Activated CD4-positive, alpha-beta T cell treated with anti-CD3 and anti-CD28 coated beads, Interleukin-2, amount 50 U/mL, for 4 hours (primary cell): ENCODE results near the gene KRR1.

Experiments
- DNase-seq, 2 experiments: peaks; one replicate each; pipeline ENCODE4 v3.0.0-alpha.2; 2020

KRR1 gene

DNA sequence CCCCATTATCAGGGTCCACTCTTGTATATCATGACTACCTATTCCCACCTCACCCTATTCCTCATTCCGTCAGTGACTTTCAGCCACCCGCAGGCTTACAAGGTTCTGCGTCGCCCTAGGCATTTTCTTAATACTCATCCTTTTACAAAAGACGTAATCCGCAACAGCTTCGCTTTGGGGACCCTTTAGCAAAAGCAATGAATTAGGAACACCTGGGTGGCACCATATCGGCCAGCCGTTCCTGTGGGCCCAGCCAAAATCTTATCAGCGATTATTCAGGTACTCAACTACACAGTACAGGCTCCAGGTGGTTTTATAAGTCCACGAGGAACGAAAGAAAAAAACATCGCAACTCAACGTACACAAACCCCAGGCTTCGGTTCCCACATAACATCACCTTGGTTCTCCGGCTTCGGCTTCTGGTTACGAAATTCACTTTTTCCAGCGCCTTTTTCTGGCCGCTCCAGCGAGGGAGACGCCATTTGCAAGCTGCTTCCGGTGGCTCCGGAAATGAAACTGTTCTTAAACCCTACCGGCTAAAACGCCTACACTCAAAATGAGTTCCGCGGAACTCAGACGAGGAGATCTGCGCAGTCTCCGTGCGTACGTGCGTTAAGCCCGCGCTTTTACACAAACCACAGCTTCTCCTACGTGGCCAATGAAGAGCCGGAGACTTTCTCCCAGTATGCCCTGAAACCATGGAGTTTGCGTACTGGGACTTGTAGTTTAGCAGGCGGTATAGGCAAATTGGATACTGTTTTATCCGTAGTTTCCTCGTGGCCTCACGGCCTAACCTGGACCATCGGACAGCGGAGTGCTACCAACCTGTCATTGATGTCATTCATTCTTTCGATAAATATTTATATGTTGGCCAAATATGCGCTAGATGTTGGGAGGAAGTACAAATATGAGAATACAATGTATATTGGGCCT lies at the start of gene KRR1:
Gene KRR1 (minus strand): TSS at position 494 of the 933 bp plus-strand sequence. CDS start 12 bp downstream, at position 482.
- peak; percentile 84 to 87 for DNase-seq

- DNase-seq: no peak
Observed at GRCh38 chr12:75560167-75560566, 48.8 kb upstream of the KRR1 start.

- DNase-seq: no peak
Observed at GRCh38 chr12:75558287-75558686, 46.9 kb upstream of the KRR1 start.

DNA sequence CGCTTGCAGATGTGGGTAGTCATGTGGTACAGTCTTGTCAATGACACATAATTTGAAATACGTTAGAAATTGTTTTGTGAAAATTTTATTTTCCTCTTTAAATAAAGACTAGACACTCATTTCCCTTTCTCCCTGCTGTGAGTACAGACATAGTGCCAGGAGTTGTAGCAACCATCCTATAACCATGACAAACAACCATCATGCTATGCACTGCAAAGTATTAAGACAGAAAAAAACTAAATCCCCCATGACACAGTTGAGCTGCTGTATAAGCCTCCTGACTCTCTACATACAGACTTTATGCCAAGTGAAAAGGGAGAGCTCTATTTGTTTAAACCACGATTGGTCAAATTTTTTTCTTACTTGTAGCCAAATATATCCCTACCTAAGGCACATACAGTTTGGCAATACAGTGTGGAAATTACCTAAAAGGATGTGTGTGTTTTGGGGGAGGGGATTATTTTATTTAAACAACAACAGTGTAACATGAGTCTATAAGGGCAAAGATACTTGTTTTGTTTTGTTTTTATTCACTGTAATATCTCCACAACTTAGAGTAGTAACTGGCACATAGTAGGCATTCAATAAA lies 45.0 kb upstream of the KRR1 start:
- no peak for DNase-seq

DNA sequence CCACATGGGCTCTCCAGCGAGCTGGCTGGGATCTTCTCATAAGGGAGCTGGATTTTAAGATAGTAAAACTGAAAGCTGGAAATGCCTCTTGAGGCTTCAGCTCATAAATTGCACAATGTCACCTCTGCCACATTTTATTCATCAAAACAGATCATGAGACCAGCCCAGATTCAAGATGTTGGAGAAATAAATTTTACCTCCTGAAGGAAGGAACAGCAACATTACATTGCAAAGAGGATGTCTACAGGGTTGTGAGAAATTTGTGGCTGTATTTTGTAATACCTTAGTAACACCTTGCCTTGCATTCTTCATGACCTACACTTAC lies 43.1 kb upstream of the KRR1 start:
- no peak for DNase-seq

- DNase-seq: no peak
Observed at GRCh38 chr12:75553836-75554555, 42.6 kb upstream of the KRR1 start.

- DNase-seq: no peak
Observed at GRCh38 chr12:75553398-75553797, 42.0 kb upstream of the KRR1 start.

- no peak for DNase-seq
Observed at GRCh38 chr12:75551477-75551876, 40.1 kb upstream of the KRR1 start.

DNA sequence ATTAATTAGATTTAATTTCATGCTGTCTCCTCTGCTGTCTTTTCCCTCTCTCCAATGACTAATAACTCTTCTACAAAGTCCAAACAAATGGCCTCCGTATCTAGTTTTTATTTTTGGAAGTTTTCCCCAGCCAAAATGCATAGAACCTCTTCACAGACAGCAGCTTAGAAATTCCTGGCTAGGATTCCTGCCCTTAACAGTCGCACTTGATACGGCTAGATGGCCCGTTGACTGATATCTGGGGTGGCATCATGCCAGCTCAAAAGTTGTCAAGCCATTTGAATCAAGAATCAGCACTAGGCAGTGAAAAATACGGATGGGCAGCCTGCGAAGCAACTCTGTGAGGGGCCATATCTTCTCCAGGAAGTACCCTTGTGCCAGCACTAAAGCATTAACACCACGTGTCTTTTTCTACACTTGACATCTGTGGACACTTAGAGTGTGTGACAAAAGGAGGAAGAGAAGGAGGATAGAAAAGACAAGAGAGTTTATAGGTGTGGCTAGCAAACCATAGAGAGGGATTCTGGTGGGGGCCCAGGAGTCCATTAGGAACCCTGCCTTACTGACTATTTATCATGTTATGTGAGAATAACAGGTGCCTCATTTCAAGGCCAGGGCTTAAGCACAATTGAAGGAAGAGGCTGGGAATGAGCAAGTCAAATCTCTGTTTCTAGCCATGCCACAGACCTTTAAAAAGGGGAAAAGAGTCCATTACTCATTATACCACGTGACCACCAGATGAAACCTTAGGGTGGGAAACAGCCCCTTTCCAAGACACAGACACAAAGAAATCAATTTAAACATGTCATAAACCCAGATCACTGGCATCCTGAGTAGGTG lies 39.2 kb upstream of the KRR1 start:
- no peak for DNase-seq

DNA sequence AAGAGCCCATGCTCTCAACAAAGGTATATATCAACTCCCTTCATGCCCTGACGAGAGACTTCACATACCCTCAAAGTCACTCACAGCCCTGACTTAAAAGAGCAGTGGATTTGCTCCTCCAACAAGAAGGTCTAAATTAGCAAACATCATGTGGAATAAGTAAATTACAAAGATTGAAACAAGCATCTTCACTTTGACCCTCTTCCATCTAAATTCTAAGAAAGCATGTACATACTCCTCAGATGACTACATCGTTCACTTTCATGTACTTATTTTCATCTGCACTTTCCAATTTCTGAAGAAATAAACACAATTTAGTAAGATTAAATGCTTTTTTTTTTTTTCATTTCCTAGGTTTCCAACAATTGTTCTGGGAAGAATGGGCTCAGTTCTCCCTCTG lies 38.6 kb upstream of the KRR1 start:
- DNase-seq: no peak

DNA sequence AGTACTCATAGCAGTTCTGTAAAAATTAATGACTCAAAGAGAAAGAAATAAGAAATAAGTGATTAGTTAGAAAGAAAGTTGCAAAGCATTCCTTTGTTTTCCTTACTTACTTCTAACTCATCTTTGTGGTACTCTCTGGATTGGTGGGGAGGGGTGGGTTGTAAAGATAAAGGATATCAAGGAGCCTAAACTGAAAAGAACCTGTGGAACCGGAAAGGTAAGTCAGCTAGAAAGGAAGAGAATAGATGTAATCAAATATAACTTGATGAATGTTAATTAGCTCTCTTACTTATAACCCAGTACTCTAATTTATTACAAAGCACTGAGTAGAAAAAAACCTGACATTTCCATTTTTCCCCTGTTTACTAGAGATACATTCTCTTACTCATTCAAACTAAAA lies 37.5 kb upstream of the KRR1 start:
- no peak for DNase-seq

GRCh38 chr12:75545636-75546035 lies 34.2 kb upstream of the KRR1 start:
- no peak for DNase-seq

DNA sequence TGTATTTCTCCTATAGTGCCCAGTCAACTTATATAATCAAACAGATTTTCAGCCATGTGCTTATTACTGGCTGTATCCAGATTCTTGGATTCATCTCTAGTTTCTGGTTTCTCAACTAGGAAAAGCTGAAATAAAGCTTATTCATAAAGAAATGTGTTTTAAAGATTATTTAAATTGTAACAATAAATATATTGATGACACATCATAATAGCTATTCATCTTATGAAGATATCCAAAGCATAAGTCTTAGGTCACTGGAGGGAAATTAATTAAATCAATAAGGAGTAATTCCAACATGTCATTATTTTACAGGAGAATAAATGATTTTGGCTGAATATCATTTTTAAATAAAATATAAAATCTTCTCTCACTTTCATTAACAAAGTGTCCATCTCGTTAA lies 32.1 kb upstream of the KRR1 start:
- DNase-seq: no peak

- no peak for DNase-seq
Observed at GRCh38 chr12:75542942-75543341, 31.5 kb upstream of the KRR1 start.

- no peak for DNase-seq
Observed at GRCh38 chr12:75539889-75540288, 28.5 kb upstream of the KRR1 start.

- DNase-seq: no peak
Observed at GRCh38 chr12:75533239-75533638, 21.8 kb upstream of the KRR1 start.

DNA sequence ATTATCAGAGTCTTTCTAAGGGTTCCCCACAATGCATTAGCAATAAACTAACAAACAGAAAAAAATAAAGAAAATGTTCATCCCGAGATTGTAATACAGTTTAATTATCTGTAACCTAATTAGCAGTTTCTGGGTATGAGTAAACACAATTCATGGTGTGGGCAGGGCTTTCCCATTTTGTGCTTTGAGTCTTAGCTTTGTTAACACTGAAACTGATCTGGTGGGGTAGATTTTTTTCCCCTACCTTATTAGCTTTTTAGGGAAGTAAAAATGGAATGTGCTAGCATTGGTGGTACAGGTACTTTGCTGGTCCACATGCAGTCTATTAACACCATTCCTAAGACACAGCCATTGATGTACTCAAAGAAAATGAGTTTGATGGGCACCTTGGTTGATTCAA lies 18.4 kb upstream of the KRR1 start:
- DNase-seq: no peak

DNA sequence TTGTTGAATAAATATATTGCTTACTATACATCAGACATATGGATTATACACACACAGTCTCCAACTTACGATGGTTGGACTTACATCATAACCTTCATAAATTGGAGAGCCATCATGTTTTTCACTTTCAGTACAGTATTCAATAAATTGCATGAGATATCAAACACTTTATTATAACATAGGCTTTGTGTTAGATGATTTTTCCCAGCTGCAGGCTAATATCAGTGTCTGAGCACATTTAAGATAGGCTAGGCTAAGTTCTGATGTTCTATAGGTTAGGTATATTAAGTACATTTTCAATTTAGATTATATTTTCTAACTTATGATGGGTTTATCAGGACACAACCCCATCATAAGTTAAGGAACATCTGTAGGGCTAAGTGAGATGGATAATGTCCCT lies 17.9 kb upstream of the KRR1 start:
- no peak for DNase-seq

DNA sequence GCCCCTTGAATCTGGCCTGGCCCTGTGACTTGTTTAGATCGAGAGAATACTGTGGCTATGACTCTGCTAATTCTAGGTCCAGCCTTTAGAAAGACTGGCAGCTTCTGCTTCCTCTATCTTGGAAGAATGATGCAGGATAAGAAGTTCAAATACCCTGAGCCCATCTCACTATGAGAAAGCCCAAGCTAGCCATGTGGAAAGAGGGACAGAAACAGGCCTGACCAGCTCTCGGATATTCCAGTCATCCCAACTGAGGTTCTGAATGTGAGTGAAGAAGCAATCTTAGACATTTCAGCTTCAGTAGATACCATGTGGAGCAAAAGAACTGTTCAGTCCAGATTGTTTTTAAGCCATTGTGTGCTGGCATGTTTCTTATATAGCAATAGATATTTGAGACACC lies 17.3 kb upstream of the KRR1 start:
- DNase-seq: no peak

DNA sequence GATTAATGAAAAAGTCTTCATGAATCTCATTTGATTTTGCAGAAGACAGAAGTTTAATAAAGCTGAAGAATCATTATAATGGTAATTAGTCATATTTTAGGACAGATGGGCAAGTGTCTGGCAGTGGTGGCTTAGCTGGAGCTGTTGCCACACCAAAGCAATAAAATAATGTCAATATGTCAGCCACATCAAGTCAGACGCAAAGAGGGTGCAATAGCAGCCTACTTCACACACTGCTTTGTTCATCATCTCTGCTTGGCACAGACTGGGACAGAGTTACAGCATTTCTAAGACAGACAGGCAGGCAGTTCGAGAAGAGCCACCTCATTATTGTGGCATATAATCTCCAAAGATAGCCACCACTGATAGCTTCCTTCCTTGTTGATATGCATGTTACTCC lies 16.9 kb upstream of the KRR1 start:
- no peak for DNase-seq

GRCh38 chr12:75526655-75527511 lies 15.5 kb upstream of the KRR1 start:
- DNase-seq: no peak

DNA sequence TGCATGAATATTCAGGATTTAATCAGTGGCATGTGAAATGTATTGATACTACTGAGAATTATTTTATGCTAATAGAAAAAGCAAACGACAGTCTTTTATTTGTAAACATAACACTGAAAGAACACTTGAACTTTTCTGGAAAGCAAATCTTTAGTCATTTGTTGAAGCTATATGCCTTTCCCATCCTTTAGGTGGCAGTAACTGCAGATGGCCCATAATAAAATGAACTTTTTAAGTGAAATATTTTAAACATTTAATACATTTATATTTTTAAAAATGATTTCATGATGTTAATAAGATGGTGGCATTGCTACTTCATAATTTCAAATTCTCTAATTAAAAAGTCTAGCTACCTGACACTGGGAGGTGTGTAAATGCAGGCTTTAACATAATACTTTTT lies 13.9 kb upstream of the KRR1 start:
- no peak for DNase-seq
